NOMO-1 treated with DMSO at 0.1 percent for 48 hours (cell line): ENCODE results near the gene STRA8.
A peak's percentile ranks its signal among the peaks of the same experiment; 100 is the strongest.

Experiments
- DNase-seq: peaks from one replicate; lab custom pipeline; 2025; ENCODE audit not compliant: unreplicated experiment; lab: John Stamatoyannopoulos, UW

STRA8 gene

GRCh38 chr7:135235841-135236240 lies 2.2 kb downstream of the STRA8 start:
- no peak for DNase-seq

DNA sequence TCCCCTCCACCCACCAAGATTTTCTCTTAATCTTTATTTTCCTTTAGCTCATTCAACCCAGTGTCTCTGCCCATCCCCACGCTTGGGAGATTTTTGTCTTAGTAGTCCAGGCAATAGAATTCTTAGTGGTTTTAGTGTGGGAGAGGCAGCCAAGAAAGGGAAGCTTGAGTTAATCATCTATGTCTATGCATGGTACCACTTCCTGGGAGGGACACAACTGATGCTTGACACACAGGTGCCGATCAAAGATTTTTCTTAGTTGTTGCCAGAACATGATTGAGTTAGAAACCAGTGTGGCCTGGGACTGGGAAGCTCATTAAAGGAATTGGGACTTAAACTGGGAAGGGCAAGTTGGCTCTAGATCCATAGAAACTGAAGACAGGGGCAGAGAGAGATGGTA lies 3.1 kb downstream of the STRA8 start:
- no peak for DNase-seq

DNA sequence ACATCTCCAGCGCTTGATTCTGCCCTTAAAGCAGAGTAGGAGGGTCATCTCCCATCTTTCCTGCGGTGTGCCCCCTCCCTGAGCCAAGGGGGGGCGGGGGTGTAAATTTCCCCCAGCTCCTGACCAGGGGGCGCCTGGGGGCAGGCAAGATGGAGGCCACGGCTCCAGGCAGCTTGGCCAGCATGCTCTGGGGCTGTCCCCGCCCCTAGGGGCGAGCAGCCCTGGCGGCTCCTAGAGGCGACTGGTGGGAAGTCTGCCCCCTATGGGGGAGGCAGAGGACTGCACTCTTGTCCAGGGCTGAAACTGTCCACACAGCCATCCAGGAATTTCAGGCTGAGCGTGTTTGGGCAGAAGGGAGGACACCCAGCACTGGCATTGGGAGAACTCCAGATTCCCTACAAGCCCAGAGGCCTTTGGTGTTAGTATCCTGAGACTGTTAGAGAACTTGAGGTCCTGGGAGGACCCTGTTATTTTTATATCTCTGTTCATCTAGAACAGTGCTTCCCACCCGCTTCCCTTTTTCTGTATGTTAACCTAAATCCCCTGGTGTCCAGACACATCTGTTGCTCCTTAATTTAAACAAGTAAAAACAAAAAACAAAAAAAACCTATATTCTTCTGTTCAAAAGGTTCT lies 4.6 kb downstream of the STRA8 start:
- DNase-seq = no peak

DNA sequence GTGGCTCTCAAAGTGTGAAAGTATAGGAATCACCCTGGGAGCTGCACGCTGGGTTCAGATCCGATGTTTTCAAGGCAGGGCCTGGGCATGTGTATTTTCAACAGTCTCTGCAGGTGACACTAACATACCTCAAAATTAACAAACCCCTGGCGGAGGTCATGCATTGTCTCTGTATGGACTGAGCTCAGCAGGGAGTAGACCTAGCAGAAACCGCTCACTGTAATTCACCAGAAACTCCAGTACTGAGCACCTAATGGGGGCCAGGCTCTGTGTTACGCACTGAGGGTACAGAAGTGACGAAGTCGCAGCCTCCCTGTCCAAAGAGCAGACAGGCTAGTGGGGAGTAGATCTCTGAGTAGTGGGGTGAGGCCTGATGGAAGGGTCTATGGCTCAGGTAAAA lies 5.6 kb downstream of the STRA8 start:
- DNase-seq = no peak

DNA sequence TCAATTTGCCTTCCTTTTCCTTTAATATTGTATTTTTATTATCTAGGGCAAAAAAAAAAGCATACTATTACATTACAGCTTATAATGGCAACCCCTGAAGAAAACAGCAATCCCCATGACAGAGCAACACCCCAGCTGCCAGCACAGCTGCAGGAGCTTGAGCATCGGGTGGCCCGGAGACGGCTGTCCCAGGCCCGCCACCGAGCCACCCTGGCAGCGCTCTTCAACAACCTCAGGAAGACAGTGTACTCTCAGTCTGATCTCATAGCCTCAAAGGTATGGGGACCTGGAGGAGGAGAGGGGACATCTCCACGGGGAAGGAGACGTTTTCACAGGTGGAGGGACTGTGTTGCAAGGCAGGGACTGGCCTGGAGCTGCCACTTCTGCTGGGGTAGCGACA lies 6.8 kb downstream of the STRA8 start:
- DNase-seq = no peak

- DNase-seq = no peak
Measured at GRCh38 chr7:135242096-135242684, 8.6 kb downstream of the STRA8 start.

- no peak for DNase-seq
Measured at GRCh38 chr7:135245226-135246190, 11.9 kb downstream of the STRA8 start.

DNA sequence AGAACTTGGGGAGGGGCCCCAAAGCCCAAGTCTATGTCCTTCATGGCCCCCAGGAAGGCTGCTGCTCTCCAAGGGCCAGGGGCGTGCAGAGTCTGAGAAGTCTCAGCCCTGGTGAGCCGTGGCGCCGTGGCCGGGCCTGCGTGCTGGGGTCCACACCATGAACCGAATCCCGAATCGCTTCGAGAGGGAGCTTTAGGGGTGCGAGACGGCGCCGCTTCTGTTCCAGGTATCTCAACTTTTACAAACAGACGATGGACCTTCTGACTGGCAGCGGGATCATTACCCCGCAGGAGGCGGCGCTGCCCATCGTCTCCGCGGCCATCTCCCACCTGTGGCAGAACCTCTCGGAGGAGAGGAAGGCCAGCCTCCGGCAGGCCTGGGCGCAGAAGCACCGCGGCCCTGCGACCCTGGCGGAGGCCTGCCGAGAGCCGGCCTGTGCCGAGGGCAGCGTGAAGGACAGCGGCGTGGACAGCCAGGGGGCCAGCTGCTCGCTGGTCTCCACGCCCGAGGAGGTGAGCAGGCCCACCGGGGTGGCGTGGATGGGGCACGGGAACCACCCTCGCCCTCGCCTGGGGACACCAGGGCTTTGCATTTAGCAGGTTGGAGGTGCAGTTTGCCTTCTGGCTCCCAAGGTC lies 12.7 kb downstream of the STRA8 start:
- DNase-seq = no peak

GRCh38 chr7:135247746-135248471 lies 14.3 kb downstream of the STRA8 start:
- no peak for DNase-seq

- DNase-seq = no peak
Measured at GRCh38 chr7:135248546-135248945, 14.9 kb downstream of the STRA8 start.

DNA sequence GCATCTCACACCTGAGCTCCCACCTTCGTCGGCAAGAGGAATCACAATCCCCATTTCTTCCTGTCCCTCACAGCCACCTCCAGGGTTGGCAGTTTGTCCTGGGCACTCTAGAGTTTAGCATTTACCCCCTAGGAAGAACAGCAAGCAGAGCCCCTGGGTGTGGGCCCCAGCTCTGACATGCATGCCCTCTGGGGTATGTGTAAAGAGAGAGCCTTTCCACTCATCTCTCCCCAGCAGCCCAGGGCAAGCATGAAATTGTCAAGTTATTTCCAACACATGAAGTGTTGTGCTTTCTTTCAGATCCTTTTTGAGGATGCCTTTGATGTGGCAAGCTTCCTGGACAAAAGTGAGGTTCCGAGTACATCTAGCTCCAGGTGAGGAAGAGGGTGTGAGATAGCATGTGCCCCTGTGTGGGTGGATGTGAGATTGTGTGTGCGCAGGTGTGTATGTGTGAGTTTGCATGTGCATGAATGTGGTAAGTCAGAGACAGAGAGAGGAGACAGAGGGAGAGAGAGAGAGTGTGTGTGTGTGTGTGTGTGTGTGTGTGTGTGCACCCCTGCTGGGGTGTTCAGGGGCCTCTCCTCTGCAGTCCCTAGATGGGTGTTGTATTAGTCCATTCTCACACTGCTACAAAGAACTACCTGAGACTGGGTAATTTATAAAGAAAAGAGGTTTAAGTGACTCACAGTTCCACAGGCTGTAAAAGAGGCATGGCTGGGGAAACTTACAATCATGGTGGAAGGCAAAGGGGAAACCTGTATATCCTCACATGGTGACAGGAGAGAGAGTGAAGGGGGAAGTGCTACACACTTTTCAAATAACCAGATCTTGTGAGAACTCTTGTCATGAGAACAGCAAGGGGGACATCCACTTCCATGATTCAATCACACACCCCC lies 18.1 kb downstream of the STRA8 start:
- DNase-seq = peak; percentile 0

- peak; percentile 16 for DNase-seq
Measured at GRCh38 chr7:135253851-135254771, 20.5 kb downstream of the STRA8 start.

GRCh38 chr7:135257790-135258189 lies 24.2 kb downstream of the STRA8 start:
- DNase-seq = no peak

- no peak for DNase-seq
Measured at GRCh38 chr7:135258585-135258984, 24.9 kb downstream of the STRA8 start.

DNA sequence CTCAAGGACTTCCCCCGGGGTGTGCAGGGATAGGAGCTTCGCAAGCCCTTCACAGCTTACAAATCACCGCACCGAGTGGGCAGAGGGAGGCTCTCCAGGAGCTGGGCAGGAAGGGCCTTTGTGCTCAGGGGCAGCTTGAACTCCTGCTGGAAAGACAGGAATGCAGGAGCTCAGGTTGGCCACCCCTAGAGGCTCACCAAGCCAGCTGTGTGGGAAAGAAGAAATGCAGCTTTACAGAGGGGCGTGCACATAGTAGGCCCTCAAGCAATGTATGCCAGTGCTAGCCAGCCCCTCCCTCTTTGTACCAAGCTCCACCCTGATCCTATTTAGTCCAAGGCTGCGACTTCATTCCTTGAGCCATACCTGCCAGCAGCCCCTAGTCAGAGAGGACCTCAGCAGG lies 26.1 kb downstream of the STRA8 start:
- DNase-seq = no peak

GRCh38 chr7:135260470-135260869 lies 26.8 kb downstream of the STRA8 start:
- no peak for DNase-seq

DNA sequence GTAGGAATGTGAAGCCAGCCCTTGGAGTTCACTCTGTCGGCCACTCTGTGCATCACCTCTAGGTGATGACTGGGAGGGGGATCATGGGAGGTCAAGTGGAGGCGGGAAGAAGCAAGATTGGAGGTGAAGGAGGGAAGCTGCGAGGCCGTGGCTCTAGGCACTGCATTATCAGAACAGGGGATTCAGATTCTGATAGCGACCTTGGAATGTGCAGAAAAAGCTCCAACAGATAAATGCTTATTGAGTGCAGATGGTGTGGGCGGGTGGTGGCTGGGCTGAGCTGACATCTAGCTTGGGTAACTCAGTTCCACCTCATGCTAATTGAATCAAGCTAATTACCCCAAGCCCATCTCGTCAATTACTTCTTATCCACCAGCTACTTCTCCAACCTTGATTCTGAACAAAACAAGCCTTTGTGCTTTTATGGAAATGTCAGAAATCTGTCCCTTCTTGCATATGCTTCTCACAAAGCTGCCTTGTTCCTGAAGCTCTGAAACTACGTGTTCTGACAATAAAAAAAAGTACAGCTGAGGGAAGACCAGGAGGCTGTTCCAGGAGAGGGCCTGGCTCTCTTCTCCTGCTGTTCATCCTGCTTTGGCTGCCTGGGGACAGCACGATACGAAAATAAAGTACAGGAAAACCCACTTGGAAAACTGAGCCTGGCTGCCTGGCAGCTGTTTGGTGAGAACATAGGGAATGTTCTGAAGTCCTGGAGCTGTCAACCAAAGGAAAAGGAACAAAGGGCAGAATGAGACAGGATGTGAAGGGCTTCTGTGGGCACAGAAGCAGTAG lies 27.5 kb downstream of the STRA8 start:
- no peak for DNase-seq
